H1 (cell line): ENCODE data around the gene BARX1. TPM values are rescaled to one million over a fixed set of nuclear protein-coding genes. Genes with fewer than 3 reads are reported as not detected.

Experiments
- JUND ChIP-seq: IDR thresholded peaks from 2 replicates; pipeline ENCODE4 v1.6.1; 2011; ENCODE audit warnings: mild to moderate bottlenecking, improper control_type of control experiment, low read length
- MAX ChIP-seq: IDR thresholded peaks from 2 replicates; pipeline ENCODE4 v1.6.1; 2012; ENCODE audit warnings: inconsistent platforms
- SAP30 ChIP-seq: fragments of 300-600 bp; sonication (generic); IDR thresholded peaks from 2 replicates; pipeline ENCODE4 v1.7.1; 2012; ENCODE audit warnings: low read length, moderate library complexity, mild to moderate bottlenecking, inconsistent platforms; ENCODE audit not compliant: insufficient read depth, insufficient replicate concordance
- polyA plus RNA-seq, 7 experiments: library from polyadenylated mRNA; depleted of rRNA in 3 of 7; stranded (reverse) in 5 of 7; unstranded in 2 of 7; fragments of >200 nt in 5 of 7; fragments of 200-250 nt in 2 of 7; gene quantifications; 1 replicate in 5 of 7; 2 replicates in 1 of 7; 4 replicates in 1 of 7; pipeline versions ENCODE4 v1.2.1 to v1.2.3, GENCODE V29; 2011 to 2013; ENCODE audit warnings: missing spikeins in 2 of 7, mixed read lengths in 2 of 7
- total RNA-seq: library from RNA; stranded (reverse); fragmentation: NEBNext Ultra II Directional; extraction: Animal tissue kit (Norgen Biotek cat#: 25700); gene quantifications from 2 replicates; pipeline ENCODE4 v1.2.1, GENCODE V29; 2021

The BARX1 gene
- total and polyA plus RNA-seq, 2 of the 8 experiments (the other 6 are each of a cell fraction or from before 2014, with no cell fraction given) = 0.79 to 2.6 TPM

GRCh38 chr9:93976973-93977372, 21.8 kb upstream of the BARX1 start (continued):
- no peak for TF ChIP-seq MAX
- no peak for TF ChIP-seq JUND
- TF ChIP-seq SAP30 = no peak
- TF ChIP-seq, all 59 proteins: peak for 0
